ENCODE results near the gene SYT4.

SYT4 gene

GRCh38 chr18:43234889-43235288, 42.4 kb downstream of the SYT4 start:
- Histone ChIP-seq H3K27ac (no peak overlapping the region), H3K4me3 (no peak overlapping the region)

DNA sequence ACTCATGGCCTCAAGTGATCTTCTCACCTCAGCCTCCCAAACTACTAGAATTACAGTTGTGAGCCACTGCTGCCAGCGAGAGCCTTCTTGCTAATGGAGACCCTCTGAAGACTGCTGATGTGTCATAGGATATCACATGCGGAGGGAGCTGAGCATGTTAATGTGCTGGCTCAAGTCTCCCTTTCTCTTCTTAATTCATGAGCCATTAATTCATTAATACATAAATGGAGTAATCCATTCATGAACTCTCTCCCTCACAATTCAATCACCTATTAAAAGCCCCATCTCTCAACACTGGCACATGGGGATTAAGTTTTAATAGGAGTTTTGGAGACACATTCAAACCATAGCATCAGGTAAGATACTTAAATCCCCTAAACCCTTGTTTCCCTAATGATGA, 54.8 kb downstream of the SYT4 start:
- H3K4me3 ChIP-seq, result no peak overlapping the region
- no peak overlapping the region for H3K27ac ChIP-seq

GRCh38 chr18:43220691-43221090, 56.6 kb downstream of the SYT4 start:
- H3K4me3 ChIP-seq, result no peak overlapping the region
- H3K27ac ChIP-seq, result no peak overlapping the region
